NCI-H2081 (cell line): Measurements from ENCODE around the gene KHDRBS2.

Experiments
- DNase-seq, 2 experiments: peaks; one replicate each; lab custom pipeline; 2025; lab: John Stamatoyannopoulos, UW

The KHDRBS2 gene

GRCh38 chr6:62035952-62036351 lies 250.1 kb downstream of the KHDRBS2 start:
- no peak for DNase-seq

GRCh38 chr6:62013719-62014118 lies 272.3 kb downstream of the KHDRBS2 start:
- no peak for DNase-seq

- no peak for DNase-seq
Observed at GRCh38 chr6:62009445-62009844, 276.6 kb downstream of the KHDRBS2 start.

GRCh38 chr6:61989616-61990015 lies 296.4 kb downstream of the KHDRBS2 start:
- DNase-seq = no peak

GRCh38 chr6:61980622-61981021 lies 305.4 kb downstream of the KHDRBS2 start:
- no peak for DNase-seq

- DNase-seq = peak in 1 of 2 experiments; percentile 19
Observed at GRCh38 chr6:61977947-61978346, 308.1 kb downstream of the KHDRBS2 start.

GRCh38 chr6:61977099-61977498 lies 308.9 kb downstream of the KHDRBS2 start:
- DNase-seq = no peak

- DNase-seq = no peak
Observed at GRCh38 chr6:61959196-61959595, 326.8 kb downstream of the KHDRBS2 start.

- DNase-seq = no peak
Observed at GRCh38 chr6:61953851-61954250, 332.2 kb downstream of the KHDRBS2 start.

GRCh38 chr6:61951586-61951985 lies 334.4 kb downstream of the KHDRBS2 start:
- DNase-seq = no peak

- no peak for DNase-seq
Observed at GRCh38 chr6:61950811-61951210, 335.2 kb downstream of the KHDRBS2 start.

- DNase-seq = no peak
Observed at GRCh38 chr6:61949971-61950370, 336.1 kb downstream of the KHDRBS2 start.

- no peak for DNase-seq
Observed at GRCh38 chr6:61949161-61949560, 336.9 kb downstream of the KHDRBS2 start.

GRCh38 chr6:61947311-61947947 lies 338.6 kb downstream of the KHDRBS2 start:
- DNase-seq = no peak

- DNase-seq = no peak
Observed at GRCh38 chr6:61940919-61941318, 345.1 kb downstream of the KHDRBS2 start.

GRCh38 chr6:61935242-61935846 lies 350.7 kb downstream of the KHDRBS2 start:
- DNase-seq = no peak

GRCh38 chr6:61909486-61909885 lies 376.5 kb downstream of the KHDRBS2 start:
- peak; percentile 40 to 78 for DNase-seq

- no peak for DNase-seq
Observed at GRCh38 chr6:61901748-61902147, 384.3 kb downstream of the KHDRBS2 start.

GRCh38 chr6:61894536-61894935 lies 391.5 kb downstream of the KHDRBS2 start:
- DNase-seq = no peak

- DNase-seq = no peak
Observed at GRCh38 chr6:61887423-61887822, 398.6 kb downstream of the KHDRBS2 start.

GRCh38 chr6:61886608-61887259 lies 399.3 kb downstream of the KHDRBS2 start:
- peak in 1 of 2 experiments; percentile 2 for DNase-seq

GRCh38 chr6:61869632-61870400 lies 416.2 kb downstream of the KHDRBS2 start:
- DNase-seq = no peak
